ENCODE data around the gene ARHGAP44. TPM values are rescaled to one million over a fixed set of nuclear protein-coding genes. Genes with fewer than 3 reads are reported as not detected.

Gene ARHGAP44
- total RNA-seq, 2 experiments from 2014 or later, result not detected

- H3K27me3 ChIP-seq (ENCODE audit: control insufficient read depth in 1 of 2, insufficient read depth in 2 of 2, low read length in 2 of 2), result no peaks in the 10 kb centered on the region
- Mint-ChIP-seq H3K4me3 (no peak overlapping the region), H3K27ac (no peak overlapping the region), H3K27me3 (no peaks in the 10 kb centered on the region), H3K4me1 (ENCODE audit: low read depth) (no peaks in the 10 kb centered on the region), H3K9me3 (peaks cover 5% of the 10 kb centered on the region), H3K36me3 (ENCODE audit: low read depth) (no peaks in the 10 kb centered on the region)
- intact Hi-C loops (cut with DNase I, micrococcal nuclease), result no loop called here
- POLR2A ChIA-PET, result no interaction called here
- no peaks in the 10 kb centered on the region for H3K36me3 ChIP-seq (ENCODE audit: insufficient read depth, low read length)
- H3K4me3 ChIP-seq (ENCODE audit: low read length), result no peak overlapping the region
- H3K9me3 ChIP-seq (ENCODE audit: control insufficient read depth in 1 of 2, insufficient read depth in 1 of 2, low read length in 2 of 2), result peaks cover 0 to 23% of the 10 kb centered on the region in 2 experiments
- ATAC-seq (ENCODE audit: poor library complexity) (no peak), DNase-seq (no peak)
- CTCF ChIA-PET, result no interaction called here
- TF ChIP-seq, protein P1, sequence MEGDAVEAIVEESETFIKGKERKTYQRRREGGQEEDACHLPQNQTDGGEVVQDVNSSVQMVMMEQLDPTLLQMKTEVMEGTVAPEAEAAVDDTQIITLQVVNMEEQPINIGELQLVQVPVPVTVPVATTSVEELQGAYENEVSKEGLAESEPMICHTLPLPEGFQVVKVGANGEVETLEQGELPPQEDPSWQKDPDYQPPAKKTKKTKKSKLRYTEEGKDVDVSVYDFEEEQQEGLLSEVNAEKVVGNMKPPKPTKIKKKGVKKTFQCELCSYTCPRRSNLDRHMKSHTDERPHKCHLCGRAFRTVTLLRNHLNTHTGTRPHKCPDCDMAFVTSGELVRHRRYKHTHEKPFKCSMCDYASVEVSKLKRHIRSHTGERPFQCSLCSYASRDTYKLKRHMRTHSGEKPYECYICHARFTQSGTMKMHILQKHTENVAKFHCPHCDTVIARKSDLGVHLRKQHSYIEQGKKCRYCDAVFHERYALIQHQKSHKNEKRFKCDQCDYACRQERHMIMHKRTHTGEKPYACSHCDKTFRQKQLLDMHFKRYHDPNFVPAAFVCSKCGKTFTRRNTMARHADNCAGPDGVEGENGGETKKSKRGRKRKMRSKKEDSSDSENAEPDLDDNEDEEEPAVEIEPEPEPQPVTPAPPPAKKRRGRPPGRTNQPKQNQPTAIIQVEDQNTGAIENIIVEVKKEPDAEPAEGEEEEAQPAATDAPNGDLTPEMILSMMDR (IDR thresholded peaks at IDR 0.05), result no peak
- H3K4me1 ChIP-seq (ENCODE audit: insufficient read depth, low read length), result no peaks in the 10 kb centered on the region
- H3K27ac ChIP-seq (ENCODE audit: low read depth in 1 of 2, low read length in 2 of 2), result no peak overlapping the region
These were observed 70.2 kb downstream of the ARHGAP44 start for GRCh38 chr17:12859520-12859919.

- Histone ChIP-seq H3K27ac (ENCODE audit: low read depth in 1 of 2, low read length in 2 of 2) (no peak overlapping the region), H3K27me3 (ENCODE audit: control insufficient read depth in 1 of 2, insufficient read depth in 2 of 2, low read length in 2 of 2) (no peaks in the 10 kb centered on the region), H3K9me3 (ENCODE audit: control insufficient read depth in 1 of 2, insufficient read depth in 1 of 2, low read length in 2 of 2) (peaks cover 0 to 17% of the 10 kb centered on the region in 2 experiments), H3K4me1 (ENCODE audit: insufficient read depth, low read length) (no peaks in the 10 kb centered on the region), H3K36me3 (ENCODE audit: insufficient read depth, low read length) (no peaks in the 10 kb centered on the region), H3K4me3 (ENCODE audit: low read length) (no peak overlapping the region)
- Mint-ChIP-seq H3K4me3 (no peak overlapping the region), H3K27ac (no peak overlapping the region), H3K36me3 (ENCODE audit: low read depth) (no peaks in the 10 kb centered on the region), H3K27me3 (no peaks in the 10 kb centered on the region), H3K9me3 (peaks cover 9% of the 10 kb centered on the region), H3K4me1 (ENCODE audit: low read depth) (no peaks in the 10 kb centered on the region)
- POLR2A ChIA-PET, result no interaction called here
- intact Hi-C loops (cut with DNase I, micrococcal nuclease), result loop anchor here in 1 of 2 experiments (2.0 kb wide), 1 partner anchor 19 kb away; no protein-coding TSS in a partner anchor
- CTCF ChIA-PET, result no interaction called here
- TF ChIP-seq, protein P1 (IDR thresholded peaks at IDR 0.05), result no peak
- no peak for ATAC-seq (ENCODE audit: poor library complexity)
- no peak for DNase-seq
These were observed 76.5 kb downstream of the ARHGAP44 start for GRCh38 chr17:12865769-12866168.

- ChIA-PET CTCF (no interaction called here), POLR2A (no interaction called here)
- Histone ChIP-seq H3K27ac (ENCODE audit: low read depth in 1 of 2, low read length in 2 of 2) (no peak overlapping the region), H3K27me3 (ENCODE audit: control insufficient read depth in 1 of 2, insufficient read depth in 2 of 2, low read length in 2 of 2) (no peaks in the 10 kb centered on the region), H3K4me1 (ENCODE audit: insufficient read depth, low read length) (no peaks in the 10 kb centered on the region), H3K4me3 (ENCODE audit: low read length) (no peak overlapping the region), H3K9me3 (ENCODE audit: control insufficient read depth in 1 of 2, insufficient read depth in 1 of 2, low read length in 2 of 2) (peaks cover 0 to 13% of the 10 kb centered on the region in 2 experiments), H3K36me3 (ENCODE audit: insufficient read depth, low read length) (no peaks in the 10 kb centered on the region)
- no peak overlapping the region for H3K27ac Mint-ChIP-seq
- DNase-seq (no peak), ATAC-seq (ENCODE audit: poor library complexity) (no peak)
- H3K4me3 Mint-ChIP-seq, result no peak overlapping the region
- intact Hi-C loops (cut with DNase I, micrococcal nuclease), result loop anchor here in 1 of 2 experiments (2.0 kb wide), 1 partner anchor 19 kb away; no protein-coding TSS in a partner anchor
- peaks cover 9% of the 10 kb centered on the region for H3K9me3 Mint-ChIP-seq
- no peaks in the 10 kb centered on the region for H3K4me1 Mint-ChIP-seq (ENCODE audit: low read depth)
- no peaks in the 10 kb centered on the region for H3K36me3 Mint-ChIP-seq (ENCODE audit: low read depth)
- no peaks in the 10 kb centered on the region for H3K27me3 Mint-ChIP-seq
- TF ChIP-seq, protein P1 (IDR thresholded peaks at IDR 0.05), result no peak
These were observed 76.9 kb downstream of the ARHGAP44 start for GRCh38 chr17:12866244-12866643.

All from CD4-positive, alpha-beta T cell (primary cell).